HG03095 (cell line): ENCODE data around the gene ATXN1L.
"Not testable (repeated sequence)": the region's sequence is repeated elsewhere in the genome, so short reads cannot be mapped to it uniquely, and the experiment has no call there.

Source experiments
- ATAC-seq: cut with Tn5 transposase; IDR thresholded peaks from one replicate; pipeline ENCODE4 v1.9.1; 2021; ENCODE audit warnings: moderate library complexity; ENCODE audit not compliant: unreplicated experiment

ATXN1L gene

DNA sequence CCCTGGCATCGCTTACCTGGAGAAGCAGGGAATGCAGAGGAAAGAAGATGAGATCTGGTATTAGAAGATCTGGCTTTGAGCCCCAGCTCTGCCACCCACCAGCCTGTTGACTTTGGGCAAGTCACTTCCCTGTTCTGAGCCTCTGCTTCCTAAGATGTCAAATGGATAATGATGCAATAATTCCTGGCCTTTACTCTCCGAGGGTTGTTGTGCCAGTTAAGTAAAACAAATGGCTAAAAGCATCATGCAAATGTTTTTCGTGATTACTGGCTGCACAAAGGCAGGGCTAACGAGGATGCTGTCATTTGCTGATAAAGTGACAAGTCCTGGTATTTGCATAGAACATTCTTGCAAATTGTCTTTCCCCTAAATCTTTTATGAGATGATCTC, 39.5 kb downstream of the ATXN1L start:
- no peak for ATAC-seq

DNA sequence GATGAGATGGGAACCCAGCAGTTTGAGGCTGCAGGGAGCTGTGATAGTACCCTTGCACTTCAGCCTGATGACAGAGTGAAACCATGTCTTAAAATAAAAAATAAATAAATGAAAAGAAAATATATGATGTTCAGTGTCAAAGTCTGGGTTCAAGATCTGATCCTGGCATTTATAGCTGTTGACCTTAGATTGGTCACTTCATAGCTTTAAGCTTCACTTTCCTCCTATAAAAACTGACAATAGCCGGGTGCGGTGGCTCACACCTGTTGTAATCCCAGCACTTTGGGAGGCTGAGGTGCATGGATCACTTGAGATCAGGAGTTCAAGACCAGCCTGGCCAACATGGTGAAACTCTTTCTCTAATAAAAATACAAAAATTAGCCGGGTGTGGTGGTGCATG, 43.4 kb downstream of the ATXN1L start:
- ATAC-seq, result no peak

DNA sequence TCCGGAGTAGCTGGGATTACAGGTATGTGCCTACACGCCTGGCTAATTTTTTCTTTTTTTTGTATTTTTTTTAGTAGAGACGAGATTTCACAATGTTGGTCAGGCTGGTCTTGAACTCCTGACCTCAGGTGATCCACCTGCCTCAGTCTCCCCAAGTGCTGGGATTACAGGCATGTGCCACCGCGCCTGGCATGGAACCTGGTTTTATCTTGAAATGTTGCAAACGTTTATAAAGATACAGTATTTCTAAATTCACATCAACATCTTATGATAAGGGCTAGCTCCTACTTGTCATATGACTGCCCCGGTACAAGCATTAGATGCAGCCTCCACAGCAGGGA, 48.1 kb downstream of the ATXN1L start:
- no peak for ATAC-seq

DNA sequence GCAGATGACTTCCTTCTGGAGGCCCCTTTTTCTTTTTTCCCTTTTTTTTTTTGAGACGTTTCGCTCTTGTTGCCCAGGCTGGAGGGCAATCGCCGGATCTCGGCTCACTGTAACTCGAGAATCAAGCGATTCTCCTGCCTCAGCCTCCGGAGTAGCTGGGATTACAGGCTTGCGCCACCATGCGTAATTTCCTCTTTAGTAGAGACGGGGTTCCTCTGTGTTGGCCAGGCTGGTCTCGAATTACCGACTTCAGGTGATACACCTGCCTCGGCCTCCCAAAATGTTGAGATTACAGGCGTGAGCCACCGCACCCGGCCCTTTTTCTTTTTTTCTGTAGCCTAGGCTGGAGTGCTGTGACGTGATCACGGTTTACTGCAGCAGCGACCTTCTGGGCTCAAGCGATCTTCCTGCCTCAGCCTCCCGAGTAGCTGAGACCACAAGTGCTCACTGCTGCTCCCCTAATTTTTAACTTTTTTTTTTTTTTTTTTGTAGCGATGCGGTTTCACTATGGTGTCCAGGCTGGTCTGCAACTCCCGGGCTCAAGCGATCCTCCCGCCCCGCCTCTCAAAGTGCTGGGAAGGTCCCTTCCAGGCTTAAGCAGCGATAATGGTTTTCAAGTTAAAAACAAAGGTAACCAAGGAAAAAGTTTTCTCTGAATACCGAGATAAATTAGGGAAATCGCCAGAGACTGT, 48.6 kb downstream of the ATXN1L start:
- ATAC-seq, result peak; percentile 15

DNA sequence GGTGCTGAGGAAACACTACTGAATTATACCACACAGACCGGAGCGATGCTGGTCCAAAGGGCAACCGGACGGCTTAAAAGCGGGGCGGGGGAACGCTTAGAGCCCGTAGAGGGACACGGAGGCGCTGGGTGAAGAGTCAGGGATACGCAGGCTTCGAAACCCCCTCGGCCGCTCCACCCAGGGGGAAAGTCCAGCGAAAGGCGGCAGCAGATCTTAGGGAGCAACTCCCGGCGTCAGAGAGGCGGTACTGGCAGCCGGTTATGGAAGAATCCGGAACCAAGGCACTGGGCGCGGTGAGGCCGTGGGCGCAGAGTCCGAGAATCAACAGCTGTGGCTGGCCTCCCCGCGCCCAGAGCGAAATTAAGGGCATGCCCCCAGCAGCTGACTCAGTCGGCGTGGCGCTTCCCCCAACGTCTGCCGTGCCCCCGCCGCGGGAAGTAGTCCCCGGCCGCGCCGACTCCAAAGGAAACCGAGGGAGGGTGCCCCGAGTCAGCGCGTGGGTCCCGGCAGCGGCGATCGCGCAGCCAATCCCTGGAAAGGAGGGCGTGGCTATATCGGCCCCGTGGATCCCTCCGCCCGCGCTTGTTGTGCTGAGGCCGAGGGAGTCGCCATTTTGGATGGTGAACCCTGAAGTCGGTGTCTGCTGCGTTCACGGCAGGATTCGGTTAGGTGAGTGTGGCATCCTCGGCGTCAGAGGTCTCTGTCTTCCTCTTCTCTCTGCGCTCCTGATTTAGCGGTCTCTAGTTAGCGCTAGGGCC, 49.3 kb downstream of the ATXN1L start, which contains the start of gene IST1:
Gene IST1, plus strand, starts transcription at position 611 of the 758 bp plus-strand sequence. CDS start 20,110 bp downstream, outside the sequence.
- ATAC-seq, result peak; percentile 74

DNA sequence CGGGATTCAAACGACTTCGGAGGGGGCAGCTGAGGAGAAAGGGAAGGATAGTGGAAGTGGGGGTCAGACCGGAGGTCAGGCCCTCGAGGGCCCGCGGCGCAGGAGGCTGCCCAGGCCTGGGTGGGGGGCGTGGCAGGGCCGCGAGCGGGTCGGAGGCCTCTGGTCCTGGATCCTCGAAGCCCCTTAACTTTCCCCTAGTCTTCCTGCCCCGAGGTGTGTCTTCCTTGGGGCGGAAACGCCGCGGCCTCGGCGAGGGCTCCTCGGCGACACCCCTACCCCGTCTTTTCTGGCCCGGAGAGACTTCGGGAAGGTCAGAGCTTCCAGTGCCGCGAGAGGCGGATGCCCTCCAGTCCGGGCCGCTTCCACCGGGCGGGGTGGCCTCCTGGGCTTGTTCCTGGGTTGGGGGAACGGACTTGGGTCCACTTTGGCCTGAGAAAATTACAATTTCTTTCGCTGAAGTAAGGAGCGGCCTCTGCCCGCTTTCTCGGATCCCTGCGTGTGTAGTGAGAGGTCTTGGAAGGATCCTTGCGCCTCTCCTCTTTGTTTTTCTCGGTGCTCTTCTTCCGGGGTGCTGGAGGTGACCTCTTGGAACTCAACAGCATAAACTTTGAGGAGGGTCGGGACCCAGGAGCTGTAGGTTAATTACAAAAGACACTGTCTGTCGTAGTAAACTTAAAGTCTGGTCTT, 50.0 kb downstream of the ATXN1L start:
- ATAC-seq, result peak; percentile 9

DNA sequence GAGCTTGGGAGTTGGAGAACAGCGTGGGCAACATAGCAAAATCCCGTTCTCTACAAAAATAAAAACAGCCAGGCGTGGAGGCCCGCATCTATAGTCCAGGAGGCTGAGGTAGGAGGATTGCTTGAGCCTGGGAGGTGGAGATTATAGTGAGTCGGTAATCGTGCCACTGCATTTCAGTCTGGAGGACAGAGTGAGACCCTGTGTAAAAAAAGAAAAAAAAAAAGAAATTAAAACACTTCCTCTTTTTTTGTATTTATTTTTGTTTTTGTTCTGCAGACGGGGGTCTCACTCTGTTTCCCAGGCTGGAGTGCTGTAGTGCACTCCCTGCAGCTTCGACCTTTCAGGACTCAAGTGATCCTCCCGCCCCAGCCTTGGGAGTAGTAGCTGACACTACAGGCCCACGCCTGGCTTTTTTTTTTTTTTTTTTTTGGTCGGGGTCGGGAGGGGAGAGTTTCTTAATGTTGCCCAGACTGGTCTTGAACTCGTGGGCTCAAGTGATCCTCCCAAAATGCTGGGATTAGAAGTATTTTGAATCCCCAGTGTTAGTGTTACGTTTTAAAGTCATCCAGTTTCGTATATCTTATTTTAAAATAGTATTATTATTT, 51.1 kb downstream of the ATXN1L start:
- no peak for ATAC-seq

DNA sequence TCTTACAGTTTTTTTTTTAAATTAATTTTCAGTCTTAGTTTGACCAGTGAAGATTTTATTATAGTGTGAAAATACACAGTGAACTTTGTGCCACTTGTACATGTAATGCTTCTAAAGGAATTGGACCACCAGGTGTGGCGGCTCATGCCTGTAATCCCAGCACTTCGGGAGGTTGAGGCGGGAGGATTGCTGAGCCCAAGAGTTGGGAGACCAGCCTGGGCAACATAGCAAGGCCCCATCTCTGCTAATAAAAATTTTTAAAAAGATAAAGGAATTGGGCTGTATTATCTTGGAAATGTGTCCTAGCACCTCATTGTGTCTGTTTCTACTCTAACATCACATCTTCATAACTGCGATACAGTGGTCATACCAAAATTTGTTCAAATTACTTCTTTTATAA, 53.4 kb downstream of the ATXN1L start:
- ATAC-seq, result no peak

DNA sequence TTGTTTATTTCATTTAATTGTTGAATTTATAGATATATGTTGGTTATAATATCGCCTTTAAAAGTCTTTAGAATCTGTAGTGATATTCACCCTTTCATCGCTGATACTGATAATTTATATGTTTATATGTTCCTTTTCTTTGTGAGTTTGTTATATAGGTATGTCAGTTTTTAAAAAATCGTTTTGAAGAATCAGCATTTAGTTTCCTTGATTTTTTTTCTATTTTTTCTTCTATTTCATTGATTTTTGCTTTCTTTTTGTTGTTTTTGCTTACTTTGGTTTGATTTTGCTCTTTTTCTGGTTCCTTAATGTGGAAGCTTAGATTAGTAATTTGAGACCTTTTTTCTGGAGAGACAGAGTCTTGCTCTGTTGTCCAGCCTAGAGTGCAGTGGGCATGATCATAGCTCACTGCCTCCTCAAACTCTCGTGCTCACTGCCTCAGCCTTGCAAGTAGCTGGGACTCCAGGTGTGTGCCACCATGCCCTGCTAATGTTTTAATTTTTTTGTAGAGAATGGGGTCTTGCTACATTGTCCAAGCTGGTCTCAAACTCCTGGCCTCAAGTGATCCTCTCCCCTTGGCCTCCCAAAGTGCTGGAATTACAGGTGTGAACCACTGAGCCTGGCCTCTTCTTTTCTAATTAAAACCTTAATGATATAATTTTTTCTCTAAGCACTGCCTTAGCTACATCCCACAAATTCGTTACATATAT, 57.0 kb downstream of the ATXN1L start:
- no peak for ATAC-seq

DNA sequence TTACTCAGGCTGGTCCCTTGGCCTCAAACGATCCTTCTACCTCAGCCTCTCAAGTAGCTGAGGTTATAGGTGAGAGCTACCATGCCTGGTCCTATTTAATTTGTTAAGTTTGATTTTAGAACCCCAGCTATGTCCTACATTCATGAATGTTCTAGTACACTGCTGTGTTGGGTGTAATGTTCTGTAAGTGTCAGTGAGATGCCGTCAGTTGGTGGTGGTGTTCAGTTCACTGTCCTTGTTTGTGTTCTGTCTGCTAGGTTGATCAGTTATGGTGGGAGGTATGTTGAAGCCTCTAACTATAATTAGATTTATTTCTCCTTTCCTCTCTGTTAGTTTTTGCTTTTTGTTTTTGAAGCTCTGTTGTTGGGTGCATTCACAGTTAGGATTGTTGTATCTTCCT, 57.8 kb downstream of the ATXN1L start:
- no peak for ATAC-seq

DNA sequence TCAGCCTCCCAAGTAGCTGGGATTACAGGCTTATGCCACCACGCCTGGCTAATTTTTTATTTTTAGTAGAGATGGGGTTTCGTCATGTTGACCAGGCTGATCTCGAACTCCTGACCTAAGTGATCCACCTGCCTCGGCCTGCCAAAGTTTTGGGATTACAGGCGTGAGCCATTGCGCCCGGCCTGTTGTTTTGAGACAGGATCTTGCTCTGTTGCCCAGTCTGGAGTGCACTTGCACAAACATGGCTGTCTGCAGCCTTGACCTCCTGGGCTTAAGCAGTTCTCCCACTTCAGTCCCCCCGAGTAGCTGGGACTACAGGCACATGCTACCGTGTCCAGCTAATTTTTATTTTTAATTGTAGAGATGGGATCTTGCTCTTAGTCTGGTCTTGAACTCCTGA, 58.5 kb downstream of the ATXN1L start:
- no peak for ATAC-seq

DNA sequence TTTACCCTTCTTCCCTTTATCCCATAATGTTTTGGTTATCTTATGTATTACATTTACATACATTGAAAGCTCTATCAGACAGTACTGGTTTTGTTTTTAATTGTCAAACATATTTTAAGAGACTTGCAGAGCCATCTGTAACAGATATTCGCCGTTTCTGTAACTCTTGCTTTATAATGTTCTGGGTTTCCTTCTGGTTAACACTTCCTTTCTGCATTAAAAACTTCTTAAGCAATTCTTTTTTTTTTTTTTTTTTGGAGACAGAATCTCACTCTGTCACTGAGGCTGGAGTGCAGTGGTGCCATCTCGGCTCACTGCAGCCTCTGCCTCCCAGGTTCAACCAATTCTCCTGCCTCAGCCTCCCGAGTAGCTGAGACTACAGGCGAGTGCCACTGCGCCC, 60.0 kb downstream of the ATXN1L start:
- ATAC-seq, result not testable (repeated sequence)
